Body of pancreas (tissue), 4 donors: ENCODE results near the gene ZNF429. TPM values are rescaled to one million over a fixed set of nuclear protein-coding genes. Genes with fewer than 3 reads are reported as not detected.
A peak's percentile ranks its signal among the peaks of the same experiment; 100 is the strongest.
"Not testable (repeated sequence)": the region's sequence is repeated elsewhere in the genome, so short reads cannot be mapped to it uniquely, and the experiment has no call there.

Source experiments
- ATAC-seq: fragments of 150-250 bp; one replicate; pipeline ENCODE4 v1.9.1; 2016
- DNase-seq, 4 donors: peaks; one replicate each; pipeline ENCODE4 v3.0.0-alpha.2; 2019
- H3K27ac ChIP-seq, 4 donors: fragments of 200-600 bp; sonication (generic); 1 replicate in 3 of 4; 2 replicates in 1 of 4; pipeline versions ENCODE4 v1.5.1 to v1.6.1; 2016 to 2019; ENCODE audit warnings: mild to moderate bottlenecking in 1 of 4, mixed read lengths in 1 of 4, moderate library complexity in 1 of 4
- H3K27me3 ChIP-seq, 2 donors: fragments of 200-600 bp; sonication (generic); one replicate each; pipeline ENCODE4 v1.6.0; 2016; ENCODE audit warnings: mild to moderate bottlenecking in 1 of 2
- H3K36me3 ChIP-seq, 2 donors: fragments of 200-600 bp; sonication (generic); replicated peaks in 1 of 2; 2 replicates each; pipeline ENCODE4 v1.5.1; 2016; ENCODE audit warnings: low read depth in 2 of 2; ENCODE audit not compliant: insufficient read depth in 1 of 2
- H3K4me1 ChIP-seq: fragments of 200-600 bp; sonication (generic); one replicate; pipeline ENCODE4 v1.6.0; 2016
- H3K4me3 ChIP-seq, 2 donors: fragments of 200-600 bp; sonication (generic); 1 replicate in 1 of 2; 2 replicates in 1 of 2; pipeline ENCODE4 v1.5.1; 2016 to 2019
- H3K9me3 ChIP-seq, 3 donors: fragments of 200-600 bp; sonication (generic); 1 replicate in 2 of 3; 2 replicates in 1 of 3; pipeline ENCODE4 v1.5.1; 2016
- POLR2A ChIP-seq, 3 donors: fragments of 450-650 bp; IDR thresholded peaks; one replicate each; pipeline ENCODE4 v1.6.1; 2016; ENCODE audit warnings: antibody characterized with exemption in 3 of 3, mild to moderate bottlenecking in 2 of 3
- WGBS, 2 donors: methylation state at CpG; one replicate each; pipeline ENCODE4 v1.1.5; 2017; 5-methylcytosine and 5-hydroxymethylcytosine counted together
- intact Hi-C: fragments of 100-400 bp; cut with DNase I; formaldehyde crosslinking; loops from one replicate; pipeline ENCODE4 v1.15.1; 2023
- total RNA-seq, 2 donors: library from RNA; depleted of rRNA; stranded (reverse); fragments of >200 nt; gene quantifications; one replicate each; pipeline ENCODE4 v1.1.0, GENCODE V29; 2016
- TF ChIP-seq, protein P1 (sequence below), 7 experiments: fragments of 450-650 bp in 4 of 7; fragments of 200-600 bp in 3 of 7; sonication (generic) in 3 of 7; IDR thresholded peaks; one replicate each; pipeline ENCODE4 v1.5.1; 2016 to 2019; ENCODE audit warnings: antibody characterized with exemption in 7 of 7

ZNF429 gene
- total RNA-seq, 2 donors from 2014 or later, result 21.5 to 55.7 TPM

DNA sequence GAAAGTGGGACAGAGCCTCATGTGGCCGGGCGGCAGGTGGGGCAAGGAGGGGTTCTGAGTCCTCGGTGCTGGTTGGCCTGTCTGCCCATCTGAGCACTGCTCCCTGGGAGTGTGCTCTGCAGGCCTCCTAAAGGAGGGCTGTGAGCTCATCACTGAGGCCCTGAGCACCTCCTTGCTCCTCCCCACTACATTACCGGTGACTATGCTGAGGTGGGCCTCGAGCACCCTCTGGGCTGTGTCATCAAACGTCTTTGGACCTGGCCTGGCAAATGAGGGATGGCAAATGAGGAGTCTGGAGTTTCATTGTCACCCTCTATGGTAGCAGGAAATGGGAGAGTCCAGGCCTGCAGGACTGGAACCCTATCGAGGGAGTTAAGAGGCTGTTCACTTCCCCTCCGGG lies 38.8 kb upstream of the ZNF429 start:
- DNase-seq, result no peak
- intact Hi-C loops, result no loop called here
- no peaks in the 10 kb centered on the region for H3K9me3 ChIP-seq

DNA sequence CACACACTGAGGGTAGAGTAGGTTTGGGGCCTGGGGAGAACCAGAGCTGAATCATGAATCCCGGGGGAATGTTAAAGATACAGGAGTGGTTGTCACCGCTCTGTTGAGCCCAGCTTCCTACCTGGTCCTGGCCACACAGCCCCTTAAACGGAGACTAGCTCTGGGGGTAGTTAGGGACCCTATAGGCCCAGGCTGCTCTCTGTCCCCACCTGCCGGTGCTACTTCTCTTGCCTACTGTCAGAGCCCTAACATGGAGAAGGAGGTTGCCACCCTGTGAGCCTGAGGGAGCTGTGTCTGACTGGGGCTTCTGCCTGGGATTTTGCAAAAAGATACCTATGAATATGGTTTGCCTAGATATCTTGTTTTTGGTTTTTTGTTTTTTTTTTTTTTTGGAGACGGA lies 36.6 kb upstream of the ZNF429 start:
- Histone ChIP-seq H3K9me3 (no peaks in the 10 kb centered on the region), H3K4me3 (no peak overlapping the region), H3K27me3 (no peaks in the 10 kb centered on the region), H3K36me3 (no peaks in the 10 kb centered on the region), H3K4me1 (no peaks in the 10 kb centered on the region), H3K27ac (no peak overlapping the region)
- TF ChIP-seq POLR2A (IDR thresholded peaks at IDR 0.05), result no peak
- TF ChIP-seq, protein P1, sequence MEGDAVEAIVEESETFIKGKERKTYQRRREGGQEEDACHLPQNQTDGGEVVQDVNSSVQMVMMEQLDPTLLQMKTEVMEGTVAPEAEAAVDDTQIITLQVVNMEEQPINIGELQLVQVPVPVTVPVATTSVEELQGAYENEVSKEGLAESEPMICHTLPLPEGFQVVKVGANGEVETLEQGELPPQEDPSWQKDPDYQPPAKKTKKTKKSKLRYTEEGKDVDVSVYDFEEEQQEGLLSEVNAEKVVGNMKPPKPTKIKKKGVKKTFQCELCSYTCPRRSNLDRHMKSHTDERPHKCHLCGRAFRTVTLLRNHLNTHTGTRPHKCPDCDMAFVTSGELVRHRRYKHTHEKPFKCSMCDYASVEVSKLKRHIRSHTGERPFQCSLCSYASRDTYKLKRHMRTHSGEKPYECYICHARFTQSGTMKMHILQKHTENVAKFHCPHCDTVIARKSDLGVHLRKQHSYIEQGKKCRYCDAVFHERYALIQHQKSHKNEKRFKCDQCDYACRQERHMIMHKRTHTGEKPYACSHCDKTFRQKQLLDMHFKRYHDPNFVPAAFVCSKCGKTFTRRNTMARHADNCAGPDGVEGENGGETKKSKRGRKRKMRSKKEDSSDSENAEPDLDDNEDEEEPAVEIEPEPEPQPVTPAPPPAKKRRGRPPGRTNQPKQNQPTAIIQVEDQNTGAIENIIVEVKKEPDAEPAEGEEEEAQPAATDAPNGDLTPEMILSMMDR (IDR thresholded peaks at IDR 0.05), result no peak
- ATAC-seq, result no peak
- intact Hi-C loops, result no loop called here
- WGBS, 2 donors, result 78 to 89% methylated on average over 4 to 5 of the region's 5 CpGs
- peak in 2 of 4 donors; percentile 16 to 26 for DNase-seq

More for the DNA sequence above, 38.8 kb upstream of the ZNF429 start:
- Histone ChIP-seq H3K27me3 (no peaks in the 10 kb centered on the region), H3K27ac (no peak overlapping the region), H3K36me3 (no peaks in the 10 kb centered on the region), H3K4me1 (no peaks in the 10 kb centered on the region), H3K4me3 (no peak overlapping the region)
- TF ChIP-seq POLR2A (IDR thresholded peaks at IDR 0.05), result no peak
- TF ChIP-seq, protein P1 (IDR thresholded peaks at IDR 0.05), result no peak
- 84 to 85% methylated on average over 5 to 8 of the region's 8 CpGs for WGBS, 2 donors
- ATAC-seq, result no peak

DNA sequence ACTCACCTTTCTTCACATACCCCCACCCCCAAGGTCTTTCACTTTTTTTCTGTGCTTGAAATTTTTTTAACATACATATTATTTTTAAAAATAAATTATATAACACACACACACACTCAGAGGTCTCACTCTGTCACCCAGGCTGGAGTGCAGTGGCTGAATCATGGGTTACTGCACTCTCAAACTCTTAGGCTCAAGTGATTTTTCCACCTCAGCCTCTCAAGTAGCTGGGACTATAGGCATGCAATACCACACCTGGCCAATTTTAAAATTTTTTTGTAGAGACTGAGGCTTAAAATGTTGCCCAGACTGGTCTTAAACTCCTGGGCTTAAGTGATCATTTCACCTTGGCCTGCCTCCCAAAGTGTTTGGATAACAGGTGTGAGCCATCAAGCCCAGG lies 32.9 kb upstream of the ZNF429 start:
- Histone ChIP-seq H3K4me3 (no peak overlapping the region), H3K27ac (no peak overlapping the region), H3K36me3 (no peaks in the 10 kb centered on the region), H3K4me1 (peaks cover 11% of the 10 kb centered on the region), H3K9me3 (no peaks in the 10 kb centered on the region), H3K27me3 (no peaks in the 10 kb centered on the region)
- intact Hi-C loops, result no loop called here
- no peak for TF ChIP-seq POLR2A (IDR thresholded peaks at IDR 0.05)
- TF ChIP-seq, protein P1 (IDR thresholded peaks at IDR 0.05), result no peak
- DNase-seq, result no peak
- ATAC-seq, result no peak

DNA sequence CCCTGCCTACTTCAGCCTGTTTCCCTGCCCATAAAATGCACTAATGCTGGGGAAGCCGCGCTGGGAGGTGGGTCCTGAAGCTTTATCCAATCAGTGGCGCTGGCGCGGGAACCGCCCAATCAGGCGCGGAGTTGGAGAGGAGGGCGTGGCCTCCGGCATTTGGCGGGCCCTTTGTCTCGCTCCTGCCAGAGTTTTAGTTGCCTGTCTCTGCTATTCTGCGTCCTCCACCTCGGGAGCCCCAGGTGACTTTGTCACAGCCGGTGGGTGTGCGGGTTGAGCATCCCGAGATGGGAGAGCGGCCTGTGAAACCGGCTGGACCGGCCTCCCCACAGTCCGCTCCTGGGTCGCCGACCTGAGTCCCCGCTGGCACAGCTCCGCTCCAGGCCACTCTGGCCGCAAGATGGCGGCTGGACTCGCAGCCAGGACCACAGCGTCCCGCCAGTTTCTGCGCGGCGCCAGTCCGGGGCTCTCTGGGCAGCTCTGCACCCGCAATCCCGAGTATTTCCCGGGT lies 30.7 kb upstream of the ZNF429 start:
- TF ChIP-seq, protein P1 (IDR thresholded peaks at IDR 0.05), result peak in 2 of 7 experiments; percentile 8 to 21
- no peak for TF ChIP-seq POLR2A (IDR thresholded peaks at IDR 0.05)
- Histone ChIP-seq H3K27me3 (no peaks in the 10 kb centered on the region), H3K9me3 (no peaks in the 10 kb centered on the region), H3K27ac (no peak overlapping the region), H3K4me1 (peaks cover 11% of the 10 kb centered on the region), H3K4me3 (peak overlapping the region; percentile 21 to 34), H3K36me3 (no peaks in the 10 kb centered on the region)
- intact Hi-C loops, result no loop called here
- DNase-seq (peak; percentile 84 to 93 (median 90)), ATAC-seq (peak; percentile 100)
- WGBS, 2 donors, result 0 to 1% methylated on average over 3 to 37 of the region's 37 CpGs

DNA sequence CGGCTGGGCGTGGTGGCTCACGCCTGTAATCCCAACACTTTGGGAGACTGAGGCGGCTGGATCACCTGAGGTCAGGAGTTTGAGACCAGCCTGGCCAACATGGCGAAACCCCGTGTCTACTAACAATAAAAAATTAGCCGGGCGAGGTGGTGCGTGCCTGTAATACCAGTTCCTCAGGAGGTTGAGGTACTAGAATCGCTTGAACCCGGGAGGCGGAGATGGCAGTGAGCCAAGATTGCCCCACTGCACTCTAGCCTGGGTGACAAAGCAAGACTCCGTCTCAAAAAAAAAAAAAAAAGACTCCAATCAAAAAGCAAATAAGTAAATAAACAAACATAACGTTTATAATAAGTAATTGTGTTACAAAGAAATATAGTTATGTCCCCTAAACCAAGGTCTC lies 23.0 kb upstream of the ZNF429 start:
- H3K27me3 ChIP-seq, H3K4me3 ChIP-seq, H3K36me3 ChIP-seq, H3K9me3 ChIP-seq, ATAC-seq, H3K27ac ChIP-seq, H3K4me1 ChIP-seq: not testable (repeated sequence)
- WGBS, 2 donors, result 71 to 84% methylated on average over 14 of the region's 14 CpGs
- DNase-seq, result peak in 1 of 4 donors; percentile 29
- intact Hi-C loops, result loop anchor here (5.0 kb wide), 1 partner anchor 280 kb away; no protein-coding TSS in a partner anchor
